ENCODE measurements around the gene GRIA4.

- TF ChIP-seq CTCF (IDR thresholded peaks at IDR 0.05) (no peak), POLR2A (IDR thresholded peaks at IDR 0.05) (no peak)
Measured at GRCh38 chr11:105937738-105938137, 327.9 kb downstream of the GRIA4 start.
